SK-N-SH treated with all-trans-retinoic acid at 6 μM for 48 hours (cell line): ENCODE measurements around the gene CORO1C.

Experiments used
- ARNTL ChIP-seq: fragments of 450-650 bp; formaldehyde crosslinking; IDR thresholded peaks from 2 replicates; pipeline ENCODE4 v1.5.0; 2020; ENCODE audit warnings: low read depth, mild to moderate bottlenecking, moderate library complexity, borderline replicate concordance
- BACH2 ChIP-seq: fragments of 250-450 bp; sonication (Bioruptor Pico); IDR thresholded peaks from 2 replicates; pipeline ENCODE4 v1.9.0; 2021; ENCODE audit warnings: mild to moderate bottlenecking, borderline replicate concordance
- CSDC2 ChIP-seq: fragments of 250-450 bp; sonication (Bioruptor Pico); IDR thresholded peaks from 2 replicates; pipeline ENCODE4 v1.5.0; 2020; ENCODE audit warnings: mild to moderate bottlenecking, moderate library complexity
- GLIS3 ChIP-seq: fragments of 250-450 bp; sonication (Bioruptor Pico); IDR thresholded peaks from 2 replicates; pipeline ENCODE4 v1.5.0; 2020; ENCODE audit warnings: mild to moderate bottlenecking, moderate library complexity
- ISL1 ChIP-seq: fragments of 250-450 bp; sonication (Bioruptor Pico); IDR thresholded peaks from 2 replicates; pipeline ENCODE4 v2.1.2; 2022; ENCODE audit warnings: mild to moderate bottlenecking, moderate library complexity
- PATZ1 ChIP-seq: fragments of 250-450 bp; sonication (Bioruptor Pico); IDR thresholded peaks from 2 replicates; pipeline ENCODE4 v1.8.0; 2020; ENCODE audit warnings: mild to moderate bottlenecking, moderate library complexity, borderline replicate concordance
- POU6F1 ChIP-seq: fragments of 250-450 bp; sonication (Bioruptor Pico); IDR thresholded peaks from 2 replicates; pipeline ENCODE4 v1.8.0; 2021; ENCODE audit warnings: low read depth, mild to moderate bottlenecking, moderate library complexity, borderline replicate concordance
- SNAI2 ChIP-seq: fragments of 250-450 bp; sonication (Bioruptor Pico); IDR thresholded peaks from 2 replicates; pipeline ENCODE4 v1.5.0; 2020; ENCODE audit warnings: mild to moderate bottlenecking, moderate library complexity
- ZFP3 ChIP-seq: fragments of 250-450 bp; sonication (Bioruptor Pico); IDR thresholded peaks from 2 replicates; pipeline ENCODE4 v1.5.0; 2020; ENCODE audit warnings: mild to moderate bottlenecking, moderate library complexity
- ZNF565 ChIP-seq: fragments of 450-650 bp; formaldehyde crosslinking; conservative IDR thresholded peaks from 2 replicates; pipeline ENCODE4 v1.5.0; 2020; ENCODE audit warnings: low read depth, mild to moderate bottlenecking, moderate library complexity
- ZNF70 ChIP-seq: fragments of 450-650 bp; formaldehyde crosslinking; IDR thresholded peaks from 2 replicates; pipeline ENCODE4 v1.5.0; 2020; ENCODE audit warnings: mild to moderate bottlenecking, moderate library complexity
- TF ChIP-seq, protein P1 (sequence below): fragments of 250-450 bp; sonication (Bioruptor Pico); IDR thresholded peaks from 2 replicates; pipeline ENCODE4 v1.5.0; 2020; ENCODE audit warnings: mild to moderate bottlenecking, moderate library complexity
- TF ChIP-seq, protein P2 (sequence below): fragments of 250-450 bp; sonication (Bioruptor Pico); IDR thresholded peaks from 2 replicates; pipeline ENCODE4 v1.5.1; 2020; ENCODE audit warnings: low read depth, mild to moderate bottlenecking, moderate library complexity

GRCh38 chr12:108648371-108648770 is 82.9 kb downstream of the CORO1C start:
- TF ChIP-seq ZNF70 (CRISPR knock-in tag) = no peak
- no peak for TF ChIP-seq GLIS3 (CRISPR knock-in tag)
- TF ChIP-seq BACH2 = no peak
- TF ChIP-seq CSDC2 = no peak
- TF ChIP-seq ARNTL (CRISPR knock-in tag) = no peak
- TF ChIP-seq ISL1 (CRISPR knock-in tag) = no peak
- TF ChIP-seq POU6F1 (CRISPR knock-in tag) = no peak
- TF ChIP-seq PATZ1 = no peak
- TF ChIP-seq, protein P1, sequence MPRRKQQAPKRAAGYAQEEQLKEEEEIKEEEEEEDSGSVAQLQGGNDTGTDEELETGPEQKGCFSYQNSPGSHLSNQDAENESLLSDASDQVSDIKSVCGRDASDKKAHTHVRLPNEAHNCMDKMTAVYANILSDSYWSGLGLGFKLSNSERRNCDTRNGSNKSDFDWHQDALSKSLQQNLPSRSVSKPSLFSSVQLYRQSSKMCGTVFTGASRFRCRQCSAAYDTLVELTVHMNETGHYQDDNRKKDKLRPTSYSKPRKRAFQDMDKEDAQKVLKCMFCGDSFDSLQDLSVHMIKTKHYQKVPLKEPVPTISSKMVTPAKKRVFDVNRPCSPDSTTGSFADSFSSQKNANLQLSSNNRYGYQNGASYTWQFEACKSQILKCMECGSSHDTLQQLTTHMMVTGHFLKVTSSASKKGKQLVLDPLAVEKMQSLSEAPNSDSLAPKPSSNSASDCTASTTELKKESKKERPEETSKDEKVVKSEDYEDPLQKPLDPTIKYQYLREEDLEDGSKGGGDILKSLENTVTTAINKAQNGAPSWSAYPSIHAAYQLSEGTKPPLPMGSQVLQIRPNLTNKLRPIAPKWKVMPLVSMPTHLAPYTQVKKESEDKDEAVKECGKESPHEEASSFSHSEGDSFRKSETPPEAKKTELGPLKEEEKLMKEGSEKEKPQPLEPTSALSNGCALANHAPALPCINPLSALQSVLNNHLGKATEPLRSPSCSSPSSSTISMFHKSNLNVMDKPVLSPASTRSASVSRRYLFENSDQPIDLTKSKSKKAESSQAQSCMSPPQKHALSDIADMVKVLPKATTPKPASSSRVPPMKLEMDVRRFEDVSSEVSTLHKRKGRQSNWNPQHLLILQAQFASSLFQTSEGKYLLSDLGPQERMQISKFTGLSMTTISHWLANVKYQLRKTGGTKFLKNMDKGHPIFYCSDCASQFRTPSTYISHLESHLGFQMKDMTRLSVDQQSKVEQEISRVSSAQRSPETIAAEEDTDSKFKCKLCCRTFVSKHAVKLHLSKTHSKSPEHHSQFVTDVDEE (CRISPR knock-in tag) = no peak
- TF ChIP-seq ZNF565 (CRISPR knock-in tag) = no peak
- TF ChIP-seq, protein P2, sequence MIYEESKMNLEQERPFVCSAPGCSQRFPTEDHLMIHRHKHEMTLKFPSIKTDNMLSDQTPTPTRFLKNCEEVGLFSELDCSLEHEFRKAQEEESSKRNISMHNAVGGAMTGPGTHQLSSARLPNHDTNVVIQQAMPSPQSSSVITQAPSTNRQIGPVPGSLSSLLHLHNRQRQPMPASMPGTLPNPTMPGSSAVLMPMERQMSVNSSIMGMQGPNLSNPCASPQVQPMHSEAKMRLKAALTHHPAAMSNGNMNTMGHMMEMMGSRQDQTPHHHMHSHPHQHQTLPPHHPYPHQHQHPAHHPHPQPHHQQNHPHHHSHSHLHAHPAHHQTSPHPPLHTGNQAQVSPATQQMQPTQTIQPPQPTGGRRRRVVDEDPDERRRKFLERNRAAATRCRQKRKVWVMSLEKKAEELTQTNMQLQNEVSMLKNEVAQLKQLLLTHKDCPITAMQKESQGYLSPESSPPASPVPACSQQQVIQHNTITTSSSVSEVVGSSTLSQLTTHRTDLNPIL (CRISPR knock-in tag) = no peak
- TF ChIP-seq ZFP3 (CRISPR knock-in tag) = no peak
- TF ChIP-seq SNAI2 (CRISPR knock-in tag) = no peak
